ENCODE measurements around the gene TMEM169.

GRCh38 chr2:216081012-216081411, 707 bp upstream of the TMEM169 start:
- TF ChIP-seq MYC (IDR thresholded peaks at IDR 0.05; ENCODE audit: insufficient read depth, insufficient read length, insufficient replicate concordance, low read length, severe bottlenecking) = no peak
- TF ChIP-seq CTCF (IDR thresholded peaks at IDR 0.05 in 2 of 3, conservative IDR thresholded peaks at IDR 0.05 in 1 of 3; ENCODE audit: control insufficient read depth in 2 of 3, extremely low read depth in 1 of 3, insufficient read depth in 1 of 3, low read depth in 3 of 3, low read length in 3 of 3) = no peak
- no peak for TF ChIP-seq PBX3 (IDR thresholded peaks at IDR 0.05; ENCODE audit: insufficient replicate concordance, low read depth, low read length)
- TF ChIP-seq TCF12 (IDR thresholded peaks at IDR 0.05; ENCODE audit: low read depth, low read length) = no peak
- TF ChIP-seq RAD51 (IDR thresholded peaks at IDR 0.05) = no peak
- TF ChIP-seq EP300 (IDR thresholded peaks at IDR 0.05; ENCODE audit: borderline replicate concordance in 1 of 2, control insufficient read depth in 1 of 2, low read depth in 2 of 2, low read length in 2 of 2) = no peak
- TF ChIP-seq HDAC2 (IDR thresholded peaks at IDR 0.05) = no peak
- TF ChIP-seq EZH2 (IDR thresholded peaks at IDR 0.05; ENCODE audit: borderline replicate concordance, control insufficient read depth, low read depth, low read length) = no peak
- no peak for TF ChIP-seq REST (IDR thresholded peaks at IDR 0.05; ENCODE audit: low read depth, low read length)
- TF ChIP-seq PAX5 (IDR thresholded peaks at IDR 0.05; ENCODE audit: borderline replicate concordance, low read depth, low read length) = no peak
- TF ChIP-seq POLR2A (IDR thresholded peaks at IDR 0.05; ENCODE audit: low read depth, low read length) = no peak
